ENCODE measurements around the gene PTPRCAP.

PTPRCAP gene

GRCh38 chr11:67407688-67408163 lies 29.8 kb downstream of the PTPRCAP start:
- no peak overlapping the region for H3K4me3 ChIP-seq (ENCODE audit: low read depth, low read length)
- no peak for TF ChIP-seq CTCF (IDR thresholded peaks at IDR 0.05; ENCODE audit: insufficient read depth, low read length, missing control alignments)
- no peak for DNase-seq (ENCODE audit: low read depth, low spot score)
- ChIA-PET POLR2A (no interaction called here), CTCF (no interaction called here)

- CTCF ChIA-PET: no interaction called here
- H3K4me3 ChIP-seq (ENCODE audit: low read depth, low read length): no peak overlapping the region
These were observed 30.4 kb downstream of the PTPRCAP start for GRCh38 chr11:67406969-67407687.

GRCh38 chr11:67406420-67406968 lies 31.0 kb downstream of the PTPRCAP start:
- no peak overlapping the region for H3K4me3 ChIP-seq (ENCODE audit: low read depth, low read length)
- ChIA-PET POLR2A (interaction anchor here (0.5 to 0.7 kb wide), 2 partner anchors 59 to 91 kb away, joined by 3 to 4 read pairs; no protein-coding TSS in a partner anchor), CTCF (no interaction called here)

More at GRCh38 chr11:67406969-67407687, 30.4 kb downstream of the PTPRCAP start:
- no peak for TF ChIP-seq CTCF (IDR thresholded peaks at IDR 0.05; ENCODE audit: insufficient read depth, low read length, missing control alignments)
- POLR2A ChIA-PET: interaction anchor here (0.5 to 0.7 kb wide), 2 partner anchors 59 to 90 kb away, joined by 3 to 4 read pairs; no protein-coding TSS in a partner anchor
- no peak for DNase-seq (ENCODE audit: low read depth, low spot score)

GRCh38 chr11:67405688-67406339 lies 31.7 kb downstream of the PTPRCAP start:
- DNase-seq (ENCODE audit: low read depth, low spot score): no peak
- no peak overlapping the region for H3K4me3 ChIP-seq (ENCODE audit: low read depth, low read length)
- ChIA-PET CTCF (no interaction called here), POLR2A (no interaction called here)
- no peak for TF ChIP-seq CTCF (IDR thresholded peaks at IDR 0.05; ENCODE audit: insufficient read depth, low read length, missing control alignments)

More at GRCh38 chr11:67406420-67406968, 31.0 kb downstream of the PTPRCAP start:
- no peak for TF ChIP-seq CTCF (IDR thresholded peaks at IDR 0.05; ENCODE audit: insufficient read depth, low read length, missing control alignments)
- no peak for DNase-seq (ENCODE audit: low read depth, low spot score)

GRCh38 chr11:67405196-67405567 lies 32.3 kb downstream of the PTPRCAP start:
- POLR2A ChIA-PET: no interaction called here
- TF ChIP-seq CTCF (IDR thresholded peaks at IDR 0.05; ENCODE audit: insufficient read depth, low read length, missing control alignments): no peak
- no peak overlapping the region for H3K4me3 ChIP-seq (ENCODE audit: low read depth, low read length)

More at GRCh38 chr11:67405196-67405567, 32.3 kb downstream of the PTPRCAP start:
- CTCF ChIA-PET: no interaction called here
- DNase-seq (ENCODE audit: low read depth, low spot score): no peak
